Measurements from ENCODE around the gene EME1.
"Not testable (repeated sequence)": the region's sequence is repeated elsewhere in the genome, so short reads cannot be mapped to it uniquely, and the experiment has no call there.

The EME1 gene

DNA sequence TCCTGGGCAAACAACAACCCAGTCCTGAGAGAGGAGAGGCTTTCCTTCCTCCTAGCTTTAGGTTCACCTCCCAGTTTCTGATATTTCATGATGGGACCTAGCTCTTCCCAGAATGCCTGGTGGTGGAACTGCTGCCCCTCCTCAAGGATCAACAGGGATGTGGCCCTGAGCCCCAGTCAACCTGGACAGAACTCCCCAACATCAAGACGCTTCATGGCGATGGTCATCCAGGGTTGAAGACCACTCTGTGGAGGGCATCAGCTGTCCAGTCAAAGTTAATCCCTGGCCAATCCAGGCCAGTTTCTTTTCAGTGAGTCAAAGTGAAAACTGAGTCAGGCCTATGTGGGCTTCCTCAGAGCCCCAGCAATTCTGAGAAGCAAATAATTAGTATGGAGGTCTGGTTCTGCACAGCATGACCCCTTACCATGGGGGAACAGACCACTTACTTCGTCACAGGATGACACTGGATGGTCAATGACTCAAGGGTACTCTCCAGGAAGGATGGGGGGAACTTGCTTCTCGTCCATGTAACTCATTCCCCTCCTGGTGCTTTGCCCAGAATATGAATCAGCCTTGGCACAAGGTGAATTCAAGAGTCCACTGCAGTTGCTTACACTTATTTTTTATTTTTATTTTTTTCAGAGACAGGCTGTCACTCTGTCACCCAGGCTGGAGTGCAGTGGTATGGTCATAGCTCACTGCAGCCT lies 41.8 kb upstream of the EME1 start:
- TF ChIP-seq, protein P1, sequence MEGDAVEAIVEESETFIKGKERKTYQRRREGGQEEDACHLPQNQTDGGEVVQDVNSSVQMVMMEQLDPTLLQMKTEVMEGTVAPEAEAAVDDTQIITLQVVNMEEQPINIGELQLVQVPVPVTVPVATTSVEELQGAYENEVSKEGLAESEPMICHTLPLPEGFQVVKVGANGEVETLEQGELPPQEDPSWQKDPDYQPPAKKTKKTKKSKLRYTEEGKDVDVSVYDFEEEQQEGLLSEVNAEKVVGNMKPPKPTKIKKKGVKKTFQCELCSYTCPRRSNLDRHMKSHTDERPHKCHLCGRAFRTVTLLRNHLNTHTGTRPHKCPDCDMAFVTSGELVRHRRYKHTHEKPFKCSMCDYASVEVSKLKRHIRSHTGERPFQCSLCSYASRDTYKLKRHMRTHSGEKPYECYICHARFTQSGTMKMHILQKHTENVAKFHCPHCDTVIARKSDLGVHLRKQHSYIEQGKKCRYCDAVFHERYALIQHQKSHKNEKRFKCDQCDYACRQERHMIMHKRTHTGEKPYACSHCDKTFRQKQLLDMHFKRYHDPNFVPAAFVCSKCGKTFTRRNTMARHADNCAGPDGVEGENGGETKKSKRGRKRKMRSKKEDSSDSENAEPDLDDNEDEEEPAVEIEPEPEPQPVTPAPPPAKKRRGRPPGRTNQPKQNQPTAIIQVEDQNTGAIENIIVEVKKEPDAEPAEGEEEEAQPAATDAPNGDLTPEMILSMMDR (conservative IDR thresholded peaks at IDR 0.05), result no peak
- H3K27ac ChIP-seq, result no peak overlapping the region

DNA sequence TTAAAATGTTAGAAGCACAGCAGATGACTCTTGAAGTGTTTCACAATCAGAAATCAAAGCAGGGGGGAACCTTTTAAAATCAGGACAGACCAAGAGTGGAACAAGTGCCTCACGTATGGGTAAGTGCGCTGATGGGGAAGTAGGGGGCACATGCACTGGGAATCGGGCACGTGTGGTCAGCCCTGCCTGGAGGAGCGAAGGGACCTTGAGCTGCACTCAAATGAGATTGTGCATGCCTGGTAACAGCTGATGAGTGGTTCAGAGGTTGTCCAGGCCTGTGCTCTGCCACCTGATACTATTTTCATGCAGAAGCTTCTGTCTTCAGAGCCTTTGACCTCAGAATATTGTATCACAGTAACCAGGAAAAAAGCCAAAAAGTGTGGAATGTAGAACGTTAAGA lies 40.8 kb upstream of the EME1 start:
- TF ChIP-seq, protein P1 (conservative IDR thresholded peaks at IDR 0.05), result no peak
- no peak overlapping the region for H3K27ac ChIP-seq

DNA sequence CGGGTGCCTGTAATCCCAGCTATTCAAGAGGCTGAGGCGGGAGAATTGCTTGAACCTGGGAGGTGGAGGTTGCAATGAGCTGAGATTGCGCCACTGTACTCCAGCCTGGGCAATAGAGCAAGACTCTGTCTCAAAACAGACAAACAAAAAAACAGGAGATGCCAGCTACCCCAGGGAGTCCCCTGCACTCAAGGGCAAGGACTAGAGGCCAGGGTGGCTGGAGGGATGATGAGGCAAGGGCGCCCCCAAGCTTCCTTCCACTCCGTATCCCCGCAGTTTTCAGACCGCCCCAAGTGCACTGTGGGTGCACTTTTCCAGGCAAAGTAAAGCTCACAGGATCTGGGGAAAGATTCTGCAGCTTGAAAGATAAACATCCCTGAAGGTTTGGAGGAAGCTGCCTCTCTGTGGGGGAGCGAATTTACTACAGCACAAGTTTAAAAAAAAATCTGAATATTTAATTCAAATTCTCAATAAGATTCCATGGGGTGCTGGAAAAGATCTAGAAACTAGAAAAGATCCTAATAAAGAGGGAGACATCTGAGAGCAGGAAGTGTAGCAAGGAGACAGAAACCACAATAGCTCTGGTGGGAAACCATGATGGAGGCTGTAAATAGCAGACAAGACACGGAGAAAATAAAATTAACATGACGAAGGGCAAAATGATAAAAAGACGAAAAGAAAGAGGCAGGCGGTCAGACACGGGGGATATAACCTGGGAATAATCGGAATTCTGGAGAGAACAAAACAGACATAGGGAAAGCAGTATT lies 39.6 kb upstream of the EME1 start:
- not testable (repeated sequence) for H3K27ac ChIP-seq

DNA sequence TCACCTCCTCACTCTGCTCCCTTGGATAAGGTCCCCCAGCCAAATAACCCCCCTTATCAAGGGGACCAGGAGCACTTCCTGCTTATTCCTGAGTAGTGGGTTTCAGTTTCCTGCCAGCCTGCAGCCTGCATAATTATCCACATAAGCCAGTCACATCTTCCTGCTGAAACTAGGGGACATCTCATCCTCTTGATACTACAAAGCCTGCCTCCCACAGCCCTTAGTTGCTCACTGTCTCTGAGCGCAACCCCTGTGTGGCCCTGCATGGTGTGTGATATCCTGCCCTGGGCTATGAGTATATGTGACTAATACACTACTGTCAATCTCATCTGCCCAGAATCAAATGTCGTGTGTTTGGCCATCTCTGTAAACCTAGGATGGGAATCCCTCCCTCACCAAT lies 35.1 kb upstream of the EME1 start:
- TF ChIP-seq, protein P1 (conservative IDR thresholded peaks at IDR 0.05), result no peak
- H3K27ac ChIP-seq, result no peak overlapping the region

DNA sequence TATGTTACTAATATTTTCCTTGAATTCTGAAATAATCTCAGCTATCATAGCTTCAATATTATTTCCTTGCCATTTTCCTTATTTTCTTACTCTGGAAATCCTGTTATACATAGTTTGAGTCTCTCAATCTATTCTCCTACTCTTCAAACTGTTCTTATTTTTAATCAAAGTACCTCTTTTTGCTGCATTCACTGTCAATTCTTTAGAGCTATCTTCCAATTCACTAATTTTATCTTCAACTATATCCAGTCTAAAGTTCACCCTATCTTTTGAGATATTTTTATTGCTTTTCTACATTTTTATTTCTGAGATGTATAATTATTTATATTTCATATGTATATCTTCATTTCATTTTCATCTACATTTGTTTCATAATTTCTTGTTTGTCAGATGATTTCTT lies 34.4 kb upstream of the EME1 start:
- no peak overlapping the region for H3K27ac ChIP-seq
- TF ChIP-seq, protein P1 (conservative IDR thresholded peaks at IDR 0.05), result no peak

DNA sequence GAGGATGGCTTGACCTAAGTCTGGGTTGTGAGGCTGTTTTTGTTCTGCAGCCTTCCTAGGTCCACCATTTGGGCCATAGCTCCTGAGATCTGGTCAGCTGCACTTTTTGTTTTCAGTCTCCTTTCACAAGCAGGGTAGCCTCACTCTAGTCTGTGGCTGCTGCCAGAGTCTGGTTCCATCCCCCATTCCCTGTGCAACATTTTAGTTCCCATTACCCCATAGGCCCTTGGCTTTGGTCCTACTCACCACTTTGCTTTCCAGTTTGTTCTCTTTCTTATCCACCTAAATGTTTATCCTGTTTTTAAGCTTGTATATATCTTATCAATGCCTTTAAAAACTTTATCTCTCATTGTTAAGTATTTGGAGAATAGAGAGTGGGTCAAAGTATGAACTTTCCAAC lies 33.6 kb upstream of the EME1 start:
- TF ChIP-seq, protein P1 (conservative IDR thresholded peaks at IDR 0.05), result no peak
- H3K27ac ChIP-seq, result no peak overlapping the region

DNA sequence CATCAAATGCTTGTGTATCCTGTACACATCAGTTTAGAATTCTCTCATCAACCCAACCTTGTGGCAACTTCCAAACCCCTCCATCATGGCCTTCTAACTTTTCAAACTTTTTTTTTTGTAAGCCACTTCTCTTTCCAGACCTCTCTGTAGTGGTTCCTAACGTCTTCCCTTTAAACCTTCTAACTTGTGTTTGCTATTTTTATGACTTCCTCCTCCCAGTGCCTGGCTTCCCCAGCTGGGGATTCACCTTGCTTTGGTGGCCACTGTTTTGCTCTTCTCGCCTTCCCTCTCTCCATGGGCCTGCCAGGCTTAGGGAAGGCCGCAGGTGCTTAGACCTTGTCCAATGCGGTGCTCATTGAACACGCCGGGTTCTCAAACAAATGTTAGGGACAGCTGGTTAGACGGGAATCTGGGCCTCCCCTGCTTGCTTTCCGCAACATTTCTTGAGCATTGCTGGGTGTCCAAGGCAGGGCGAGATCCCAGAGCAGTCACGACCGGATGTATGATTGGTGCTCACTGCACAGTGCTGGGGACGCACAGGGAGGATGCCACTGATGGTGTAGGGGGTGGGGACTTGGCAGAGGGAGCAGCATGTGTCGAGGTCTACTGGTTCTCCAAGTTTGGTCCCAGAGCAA lies 28.2 kb upstream of the EME1 start:
- H3K27ac ChIP-seq, result peak overlapping the region; percentile 93
- TF ChIP-seq, protein P1 (conservative IDR thresholded peaks at IDR 0.05), result no peak
